Ishikawa (cell line): ENCODE results near the gene NCK2.

Experiments
- CREB1 ChIP-seq: IDR thresholded peaks from 2 replicates; pipeline ENCODE4 v1.6.1; 2012; ENCODE audit warnings: low read depth
- EP300 ChIP-seq: IDR thresholded peaks from 2 replicates; pipeline ENCODE4 v1.6.1; 2012; ENCODE audit warnings: borderline replicate concordance
- FOXM1 ChIP-seq: IDR thresholded peaks from 2 replicates; pipeline ENCODE4 v1.6.1; 2012; ENCODE audit warnings: low read depth, borderline replicate concordance
- NFIC ChIP-seq: IDR thresholded peaks from 2 replicates; pipeline ENCODE4 v1.6.1; 2012
- TAF1 ChIP-seq: IDR thresholded peaks from 2 replicates; pipeline ENCODE4 v1.6.1; 2012; ENCODE audit warnings: low read depth, mild to moderate bottlenecking
- TCF12 ChIP-seq: IDR thresholded peaks from 2 replicates; pipeline ENCODE4 v1.6.1; 2012; ENCODE audit warnings: low read depth
- YY1 ChIP-seq: IDR thresholded peaks from 2 replicates; pipeline ENCODE4 v1.6.1; 2012; ENCODE audit warnings: low read depth

DNA sequence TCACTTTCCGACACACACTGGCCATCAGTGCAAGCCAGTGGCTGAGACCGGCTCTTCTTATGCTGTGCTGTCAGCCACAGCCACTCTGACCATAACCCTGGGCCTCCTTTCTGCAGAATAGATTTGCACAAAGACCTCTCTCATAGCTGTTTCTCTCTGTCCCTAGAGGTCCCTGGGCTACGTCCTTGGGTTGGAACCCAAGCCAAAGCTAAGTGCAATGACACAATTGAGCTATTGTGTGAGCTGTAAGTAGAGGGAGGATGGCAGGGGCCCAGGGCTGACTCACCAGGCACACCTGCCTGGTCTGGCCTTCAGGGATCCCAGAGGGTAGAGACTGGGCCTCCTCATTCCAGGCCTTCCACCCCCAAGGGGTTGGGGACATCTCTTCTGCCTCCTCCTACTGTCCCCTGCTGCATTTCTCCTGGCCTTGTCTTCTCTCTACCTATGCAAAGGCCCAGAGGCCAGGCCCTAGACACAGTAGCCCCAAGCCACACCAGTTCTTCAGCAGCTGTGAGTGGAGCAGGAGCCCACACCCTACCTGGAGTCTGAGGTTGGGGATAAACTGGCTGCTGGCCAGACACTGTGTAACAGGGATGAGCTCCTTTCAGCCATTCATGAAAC, 174.6 kb downstream of the NCK2 start:
- TF ChIP-seq FOXM1 (no peak), NFIC (peak; percentile 79), EP300 (peak; percentile 73), YY1 (0 out of 2 replicates have a peak, but pooled peaks have one; percentile 26), TAF1 (0 out of 2 replicates have a peak, but pooled peaks have one; percentile 34), TCF12 (peak; percentile 88), CREB1 (no peak)
